GM21528 (cell line): ENCODE data around the gene POLDIP2.
"Not testable (repeated sequence)": the region's sequence is repeated elsewhere in the genome, so short reads cannot be mapped to it uniquely, and the experiment has no call there.

Source experiments
- ATAC-seq: cut with Tn5 transposase; IDR thresholded peaks from one replicate; pipeline ENCODE4 v1.9.1; 2021; ENCODE audit warnings: mild to moderate bottlenecking, moderate library complexity; ENCODE audit not compliant: unreplicated experiment, low FRiP score

Gene POLDIP2

DNA sequence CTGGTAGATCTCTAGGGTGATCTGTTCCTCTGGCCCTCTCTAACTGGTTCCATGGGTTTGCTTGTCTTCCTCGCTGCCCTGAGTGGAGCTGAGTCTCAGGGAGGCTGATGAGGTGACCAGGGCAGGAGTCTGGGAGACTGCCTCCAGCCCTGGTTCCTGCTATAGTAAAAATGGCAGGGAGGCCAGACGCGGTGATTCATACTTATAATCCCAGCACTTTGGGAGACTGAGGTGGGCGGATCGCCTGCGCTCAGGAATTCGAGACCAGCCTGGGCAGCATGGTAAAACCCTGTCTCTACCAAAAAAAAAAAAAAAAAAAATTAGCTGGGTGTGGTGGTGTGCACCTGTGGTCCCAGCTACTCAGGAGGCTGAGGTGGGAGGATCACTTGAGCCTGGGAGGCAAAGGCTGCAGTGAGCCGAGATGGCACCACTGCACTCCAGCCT is 18.5 kb downstream of the POLDIP2 start:
- ATAC-seq: not testable (repeated sequence)

DNA sequence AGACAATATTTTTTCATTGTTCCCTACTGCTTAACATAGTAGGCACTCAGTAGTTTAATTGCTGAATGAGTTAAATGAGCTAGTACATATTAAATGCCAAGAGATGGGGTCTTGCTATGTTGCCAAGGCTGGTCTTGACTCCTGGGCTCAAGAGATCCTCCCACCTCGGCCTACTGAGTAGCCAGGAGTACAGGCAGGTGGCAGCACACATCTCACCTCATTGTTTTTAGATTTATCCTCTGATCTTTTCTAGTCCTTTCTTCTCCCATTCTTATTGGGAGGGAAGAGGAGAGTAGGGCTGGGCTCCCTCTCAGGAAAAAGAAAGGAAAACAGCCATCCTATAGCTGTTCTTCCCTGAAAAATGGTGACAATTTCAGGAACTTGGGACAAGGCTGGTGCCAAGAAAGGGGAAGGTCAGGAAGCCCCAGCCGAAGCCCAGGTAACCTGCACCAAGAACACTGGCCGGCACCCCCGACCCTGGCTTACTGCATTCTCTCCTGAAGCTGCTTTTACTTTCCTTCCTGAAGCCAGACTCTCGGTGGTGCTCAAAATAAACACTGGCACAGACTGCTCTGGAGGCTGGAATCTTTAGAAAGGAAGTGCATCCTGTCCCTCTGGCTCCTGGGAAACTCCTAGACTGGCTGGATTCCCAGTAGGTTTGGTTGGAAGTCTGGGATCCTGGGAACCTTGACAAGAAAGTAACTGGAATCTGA is 19.1 kb downstream of the POLDIP2 start:
- no peak for ATAC-seq

DNA sequence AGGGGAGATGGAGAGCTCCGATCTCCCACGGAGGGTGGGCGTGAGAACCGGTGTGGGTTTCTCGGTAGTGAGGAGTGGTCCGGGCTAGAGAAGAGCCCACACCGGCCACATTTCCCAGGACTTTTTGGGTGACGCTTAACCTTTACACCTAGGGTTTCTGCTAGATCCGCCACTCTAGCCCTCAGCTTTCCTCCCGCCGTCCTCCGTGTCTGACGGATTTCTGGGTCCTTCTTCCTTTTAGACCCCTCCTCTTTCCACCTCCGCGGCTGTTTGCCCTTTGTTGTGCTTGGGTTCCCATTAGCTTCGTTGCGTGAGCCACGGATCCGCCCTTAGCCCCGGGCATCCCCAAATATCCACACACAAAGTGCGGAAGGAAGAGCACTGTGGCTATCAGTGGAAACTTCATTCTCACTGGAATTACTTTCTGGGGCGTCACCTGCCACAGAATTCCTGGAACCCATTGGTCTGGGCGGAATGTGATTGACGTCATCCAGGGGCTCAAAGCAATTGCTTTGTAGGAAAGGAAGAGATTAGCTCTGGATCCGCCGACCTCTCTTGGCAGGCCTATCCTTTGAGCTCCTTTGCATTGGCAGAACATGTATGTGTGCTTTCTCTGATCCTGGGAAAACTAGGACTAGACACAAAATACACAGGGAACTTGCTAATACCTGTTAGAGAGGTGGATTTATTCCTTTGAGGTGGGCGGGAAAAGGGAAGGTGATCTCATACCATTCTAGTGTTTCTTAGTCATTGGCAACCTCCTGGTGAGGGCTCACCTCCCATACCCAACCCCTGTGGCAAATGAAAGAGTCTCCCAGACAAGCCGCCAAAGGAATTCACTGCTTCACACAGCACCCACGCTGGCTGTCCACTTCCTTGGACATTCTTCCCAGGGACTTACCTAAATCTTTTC is 21.1 kb downstream of the POLDIP2 start:
- peak; percentile 11 for ATAC-seq

- peak; percentile 92 for ATAC-seq
Observed at GRCh38 chr17:28335201-28335958, 21.9 kb downstream of the POLDIP2 start, which contains the start of the genes IFT20 and TNFAIP1. Gene IFT20 (minus strand): TSS chr17:28335472. CDS start chr17:28331985, 3,487 bp downstream. Gene TNFAIP1 (plus strand): TSS chr17:28335761. CDS start chr17:28339522, 3,761 bp downstream.

DNA sequence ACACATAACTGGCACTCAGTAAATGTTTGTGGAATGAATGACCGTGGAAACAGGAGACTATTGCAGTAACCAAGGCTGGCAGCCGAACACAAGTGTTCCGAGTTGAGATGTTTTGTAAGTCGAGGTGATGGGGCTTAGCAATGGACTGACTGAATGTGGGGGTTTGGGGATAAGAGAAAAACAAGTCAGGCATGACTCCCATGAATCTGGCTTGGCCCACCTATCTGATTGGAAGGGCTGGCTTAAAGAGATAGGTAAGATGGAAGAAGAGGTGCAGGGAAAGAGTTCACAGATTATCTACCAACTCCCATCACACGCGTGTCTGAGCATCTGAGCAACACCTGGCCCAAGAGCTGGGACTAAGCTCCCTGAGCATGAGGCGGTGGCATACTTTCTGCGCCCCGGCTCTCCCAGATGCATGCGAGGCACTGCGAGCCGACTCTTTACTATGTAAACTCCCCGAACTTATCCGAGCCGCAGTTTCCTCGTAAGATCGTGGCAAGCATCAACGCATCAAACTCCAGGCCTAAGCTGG is 22.6 kb downstream of the POLDIP2 start:
- ATAC-seq: no peak

DNA sequence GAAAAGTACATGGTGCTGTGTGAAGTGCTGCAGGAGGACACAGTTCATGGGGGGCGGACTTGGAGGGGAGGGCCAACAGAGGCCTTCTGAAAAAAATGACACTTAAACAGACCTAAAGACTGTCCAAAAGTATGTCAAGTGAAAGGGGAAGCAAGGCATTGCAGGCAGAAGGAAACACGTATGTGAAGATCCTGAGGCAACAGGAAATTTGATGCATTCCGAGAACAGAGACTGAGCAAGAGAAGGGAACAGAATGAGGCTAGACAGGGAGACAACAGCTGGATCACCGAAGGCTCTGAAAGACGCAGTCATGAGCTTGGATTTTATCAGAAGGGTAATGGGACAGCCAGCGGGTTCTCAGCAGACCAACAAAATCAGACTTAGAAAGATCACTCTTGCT is 23.2 kb downstream of the POLDIP2 start:
- ATAC-seq: no peak

DNA sequence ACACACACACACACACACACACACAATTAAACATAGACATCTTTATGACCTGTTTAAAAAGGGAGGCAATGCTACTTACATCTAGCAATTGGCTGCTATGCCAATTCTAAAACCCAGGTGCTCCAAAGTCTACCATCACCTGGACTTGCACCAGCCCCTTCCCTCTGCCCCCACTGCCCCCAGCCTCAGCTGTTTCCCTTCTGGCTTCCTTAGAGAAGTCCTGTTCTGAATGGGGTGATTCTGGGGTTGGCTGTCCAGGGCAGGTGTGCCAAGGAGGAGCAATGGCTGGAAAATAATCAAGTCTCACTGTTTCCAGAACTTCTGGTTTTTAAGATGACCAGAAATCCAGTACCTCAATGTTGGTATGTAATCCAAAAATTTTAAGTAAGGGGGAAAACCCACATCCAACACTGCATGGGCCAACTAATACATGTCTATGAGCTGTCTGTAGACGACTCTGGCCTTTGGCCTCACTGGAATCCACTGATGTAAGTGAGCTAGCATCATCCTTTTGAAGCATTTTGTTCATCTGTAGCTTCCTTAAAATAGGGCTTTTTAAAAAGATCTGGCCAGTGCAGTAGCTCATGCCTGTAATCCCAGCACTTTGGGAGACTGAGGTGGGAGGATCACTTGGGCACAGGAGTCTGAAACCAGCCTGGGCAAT is 24.1 kb downstream of the POLDIP2 start:
- no peak for ATAC-seq

DNA sequence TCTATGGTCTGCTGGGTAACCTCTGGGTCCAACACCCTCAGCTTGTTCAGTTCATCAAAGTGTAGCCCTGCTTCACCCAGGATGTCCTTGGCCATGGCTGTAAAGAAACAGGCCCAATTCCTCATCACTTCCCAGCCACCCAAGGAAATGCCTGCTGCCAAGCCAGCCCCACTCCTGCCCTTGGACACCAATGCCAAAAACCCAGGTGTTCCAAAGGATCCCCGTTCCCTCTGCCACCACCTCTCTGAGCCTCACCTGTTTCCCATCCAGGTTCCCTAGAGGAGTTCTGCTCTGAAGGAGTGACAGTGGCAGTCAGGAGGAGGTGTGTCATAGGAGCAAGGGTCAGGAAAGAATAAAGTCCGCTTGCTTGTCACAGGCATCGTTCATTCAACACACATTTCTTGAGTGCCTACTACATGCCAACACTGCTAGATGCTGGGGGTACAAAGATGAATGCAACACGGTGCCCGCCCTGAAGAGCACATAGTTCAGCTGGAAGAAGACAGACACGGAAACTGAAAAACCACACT is 25.4 kb downstream of the POLDIP2 start:
- ATAC-seq: no peak

DNA sequence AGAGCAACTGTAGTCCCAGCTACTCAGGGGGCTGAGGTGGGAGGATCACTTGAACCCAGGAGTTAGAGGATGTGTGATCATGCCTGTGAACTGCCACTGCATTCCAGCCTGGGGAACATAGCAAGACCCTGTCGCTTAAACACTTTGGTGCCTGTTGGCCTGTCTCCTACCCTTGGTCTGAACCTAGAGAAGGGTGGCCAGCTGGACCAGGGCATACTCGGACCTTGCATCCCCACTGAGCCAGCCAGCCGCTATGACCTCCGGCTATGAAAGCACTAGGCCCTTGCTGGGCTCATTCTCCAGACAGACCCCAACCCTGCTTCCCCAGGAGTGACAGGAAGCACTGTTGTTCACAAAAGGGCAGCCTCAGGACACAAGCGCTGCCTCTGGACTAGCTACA is 26.7 kb downstream of the POLDIP2 start:
- no peak for ATAC-seq

- no peak for ATAC-seq
Observed at GRCh38 chr17:28328325-28328724, 29.0 kb downstream of the POLDIP2 start.

DNA sequence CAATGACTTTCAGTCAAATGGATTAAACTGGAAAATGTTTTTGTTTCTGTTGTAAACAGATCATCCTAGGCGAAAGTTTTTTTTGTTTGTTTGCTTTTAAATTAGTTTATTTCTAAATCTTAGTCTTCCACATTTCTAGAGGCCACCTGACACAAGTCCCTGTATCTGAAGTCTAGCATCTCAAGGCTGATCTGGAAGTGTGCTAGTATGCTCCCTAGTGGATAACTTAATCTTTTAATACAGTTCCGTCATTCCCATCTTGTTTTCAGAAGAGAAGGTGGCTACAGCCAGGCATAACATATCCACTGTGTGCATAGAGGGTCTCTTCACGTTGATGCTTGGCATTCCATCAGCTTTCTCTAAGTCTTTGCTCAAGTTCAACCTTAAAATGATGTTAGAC is 29.6 kb downstream of the POLDIP2 start:
- ATAC-seq: no peak

- ATAC-seq: no peak
Observed at GRCh38 chr17:28327031-28327607, 30.2 kb downstream of the POLDIP2 start.

GRCh38 chr17:28326114-28326513 is 31.2 kb downstream of the POLDIP2 start:
- ATAC-seq: no peak

GRCh38 chr17:28325211-28325610 is 32.1 kb downstream of the POLDIP2 start:
- ATAC-seq: no peak

GRCh38 chr17:28324781-28325180 is 32.5 kb downstream of the POLDIP2 start:
- no peak for ATAC-seq

- no peak for ATAC-seq
Observed at GRCh38 chr17:28324267-28324745, 33.0 kb downstream of the POLDIP2 start.

GRCh38 chr17:28320215-28321061 is 36.9 kb downstream of the POLDIP2 start:
- no peak for ATAC-seq

- no peak for ATAC-seq
Observed at GRCh38 chr17:28319598-28319935, 37.8 kb downstream of the POLDIP2 start.
